GM12892 (cell line): Measurements from ENCODE around the gene SLC7A6OS.

Source experiments
- DNase-seq: peaks from one replicate; pipeline ENCODE4 v3.0.0; 2011; ENCODE audit not compliant: insufficient read length
- FAIRE-seq: peaks from 2 replicates; lab custom pipeline; 2011; peaks lifted over from hg19 to GRCh38; lab: Jason Lieb, UNC
- POLR2A ChIP-seq: IDR thresholded peaks from 2 replicates; pipeline ENCODE4 v1.6.1; 2011; ENCODE audit warnings: low read depth, low read length, control low read depth
- POLR2AphosphoS5 ChIP-seq: IDR thresholded peaks from 2 replicates; pipeline ENCODE4 v1.6.1; 2011; ENCODE audit warnings: low read depth, low read length, control low read depth
- TAF1 ChIP-seq: IDR thresholded peaks from 2 replicates; pipeline ENCODE4 v1.6.1; 2011; ENCODE audit warnings: low read depth, mild to moderate bottlenecking, control low read depth, low read length, borderline replicate concordance

SLC7A6OS gene

GRCh38 chr16:68255712-68256111, 55.0 kb downstream of the SLC7A6OS start:
- FAIRE-seq (no peak), DNase-seq (no peak)

GRCh38 chr16:68253721-68254120, 57.0 kb downstream of the SLC7A6OS start:
- TF ChIP-seq POLR2A (no peak), TAF1 (no peak), POLR2AphosphoS5 (no peak)
- no peak for FAIRE-seq
- no peak for DNase-seq

More at GRCh38 chr16:68255712-68256111, 55.0 kb downstream of the SLC7A6OS start:
- TF ChIP-seq POLR2AphosphoS5 (no peak), TAF1 (no peak), POLR2A (no peak)

- TF ChIP-seq POLR2A = no peak
- FAIRE-seq (no peak), DNase-seq (no peak)
Observed at GRCh38 chr16:68252383-68252782, 58.4 kb downstream of the SLC7A6OS start.

- no peak for FAIRE-seq
- TF ChIP-seq POLR2A = no peak
- no peak for TF ChIP-seq POLR2AphosphoS5
- no peak for TF ChIP-seq TAF1
- DNase-seq = no peak
Observed at GRCh38 chr16:68251832-68252231, 58.9 kb downstream of the SLC7A6OS start.

GRCh38 chr16:68250951-68251350, 59.8 kb downstream of the SLC7A6OS start:
- DNase-seq (no peak), FAIRE-seq (no peak)
- TF ChIP-seq POLR2AphosphoS5 (no peak), POLR2A (no peak), TAF1 (no peak)

- DNase-seq (no peak), FAIRE-seq (no peak)
- TF ChIP-seq POLR2AphosphoS5 = no peak
- no peak for TF ChIP-seq POLR2A
- no peak for TF ChIP-seq TAF1
Observed at GRCh38 chr16:68249371-68249770, 61.4 kb downstream of the SLC7A6OS start.
